Measurements from ENCODE around the gene C15orf62. TPM values are rescaled to one million over a fixed set of nuclear protein-coding genes. Genes with fewer than 3 reads are reported as not detected.

C15orf62 gene
- total and polyA plus RNA-seq, 2 experiments from 2014 or later: 0.28 TPM; not detected in 1

- no peaks in the 10 kb centered on the region for H4K20me1 ChIP-seq (ENCODE audit: insufficient read depth)
- TF ChIP-seq EZH2phosphoT487 (IDR thresholded peaks at IDR 0.05; ENCODE audit: insufficient read depth, low read depth) (no peak), EZH2 (IDR thresholded peaks at IDR 0.05; ENCODE audit: insufficient read depth, poor library complexity, severe bottlenecking) (no peak)
- H2AFZ ChIP-seq: no peak overlapping the region
- no peak overlapping the region for H3K4me3 ChIP-seq
- no peak overlapping the region for H3K9ac ChIP-seq
- H3F3A ChIP-seq (ENCODE audit: insufficient read depth): no peaks in the 10 kb centered on the region
- H3K36me3 ChIP-seq (ENCODE audit: low read depth): no peaks in the 10 kb centered on the region
- no peak for DNase-seq
- 44 to 52% methylated on average over 6 of the region's 6 CpGs for WGBS, 2 experiments (ENCODE audit: low coverage in 1 of 2, low lambda C conversion rate in 2 of 2, missing lambda C conversion rate in 2 of 2)
- no peak overlapping the region for H3K4me2 ChIP-seq (ENCODE audit: unreplicated experiment)
- H3K9me3 ChIP-seq (ENCODE audit: low read depth): no peaks in the 10 kb centered on the region
- no peak overlapping the region for H3K27ac ChIP-seq
- H3K9me2 ChIP-seq (ENCODE audit: insufficient read depth): no peaks in the 10 kb centered on the region
- H3K79me2 ChIP-seq (ENCODE audit: insufficient read depth): peaks cover 31% of the 10 kb centered on the region
- H3K4me1 ChIP-seq (ENCODE audit: insufficient read depth): no peaks in the 10 kb centered on the region; the same call in 1 of the 2 replicates
- no peaks in the 10 kb centered on the region for H3K27me3 ChIP-seq (replicated peaks; ENCODE audit: insufficient read depth)
- in situ Hi-C loops (cut with MboI): no loop called here
Measured at GRCh38 chr15:40756938-40757337, 12.8 kb upstream of the C15orf62 start.

- no peaks in the 10 kb centered on the region for H3K27me3 ChIP-seq (replicated peaks; ENCODE audit: insufficient read depth)
- 89 to 93% methylated on average over 5 of the region's 5 CpGs for WGBS, 2 experiments (ENCODE audit: low coverage in 1 of 2, low lambda C conversion rate in 2 of 2, missing lambda C conversion rate in 2 of 2)
- H3K4me3 ChIP-seq: no peak overlapping the region
- H3K4me2 ChIP-seq (ENCODE audit: unreplicated experiment): no peak overlapping the region
- H4K20me1 ChIP-seq (ENCODE audit: insufficient read depth): no peaks in the 10 kb centered on the region
- no peaks in the 10 kb centered on the region for H3K36me3 ChIP-seq (ENCODE audit: low read depth)
- no peaks in the 10 kb centered on the region for H3K9me3 ChIP-seq (ENCODE audit: low read depth)
- DNase-seq: no peak
- H2AFZ ChIP-seq: no peak overlapping the region
- H3K27ac ChIP-seq: no peak overlapping the region
- no peak for TF ChIP-seq EZH2 (IDR thresholded peaks at IDR 0.05; ENCODE audit: insufficient read depth, poor library complexity, severe bottlenecking)
- TF ChIP-seq EZH2phosphoT487 (IDR thresholded peaks at IDR 0.05; ENCODE audit: insufficient read depth, low read depth): no peak
- H3K9ac ChIP-seq: no peak overlapping the region
- peaks cover 1% of the 10 kb centered on the region for H3K79me2 ChIP-seq (ENCODE audit: insufficient read depth)
- H3K4me1 ChIP-seq (ENCODE audit: insufficient read depth): peaks cover 16% of the 10 kb centered on the region
- in situ Hi-C loops (cut with MboI): no loop called here
- peaks cover 11% of the 10 kb centered on the region for H3F3A ChIP-seq (ENCODE audit: insufficient read depth)
- H3K9me2 ChIP-seq (ENCODE audit: insufficient read depth): no peaks in the 10 kb centered on the region
Measured at GRCh38 chr15:40759961-40760360, 9.8 kb upstream of the C15orf62 start.

- no peaks in the 10 kb centered on the region for H3K27me3 ChIP-seq (replicated peaks; ENCODE audit: insufficient read depth)
- no peaks in the 10 kb centered on the region for H3K9me3 ChIP-seq (ENCODE audit: low read depth)
- H3K9me2 ChIP-seq (ENCODE audit: insufficient read depth): no peaks in the 10 kb centered on the region
- TF ChIP-seq EZH2phosphoT487 (IDR thresholded peaks at IDR 0.05; ENCODE audit: insufficient read depth, low read depth): no peak
- no peak for TF ChIP-seq EZH2 (IDR thresholded peaks at IDR 0.05; ENCODE audit: insufficient read depth, poor library complexity, severe bottlenecking)
- H2AFZ ChIP-seq: peak overlapping the region; percentile 88
- 30 to 34% methylated on average over 50 to 53 of the region's 55 CpGs for WGBS, 2 experiments (ENCODE audit: low coverage in 1 of 2, low lambda C conversion rate in 2 of 2, missing lambda C conversion rate in 2 of 2)
- H3F3A ChIP-seq (ENCODE audit: insufficient read depth): peaks cover 26% of the 10 kb centered on the region
- peak overlapping the region; percentile 62 for H3K9ac ChIP-seq
- H3K36me3 ChIP-seq (ENCODE audit: low read depth): no peaks in the 10 kb centered on the region
- DNase-seq: peak; percentile 56
- H3K27ac ChIP-seq: no peak overlapping the region
- no peaks in the 10 kb centered on the region for H4K20me1 ChIP-seq (ENCODE audit: insufficient read depth)
- no peaks in the 10 kb centered on the region for H3K79me2 ChIP-seq (ENCODE audit: insufficient read depth)
- H3K4me2 ChIP-seq (ENCODE audit: unreplicated experiment): peak overlapping the region; percentile 90
- H3K4me3 ChIP-seq: peak overlapping the region; percentile 70
- H3K4me1 ChIP-seq (ENCODE audit: insufficient read depth): peaks cover 33% of the 10 kb centered on the region
- in situ Hi-C loops (cut with MboI): no loop called here
Measured at GRCh38 chr15:40762919-40763800, 6.6 kb upstream of the C15orf62 start.

GRCh38 chr15:40763801-40764628 is 5.8 kb upstream of the C15orf62 start, which contains the start of gene GCHFR:
Gene GCHFR, plus strand, starts transcription at chr15:40764068. Its CDS starts 113 bp downstream, at chr15:40764181.
- Histone ChIP-seq H2AFZ (peak within 1 kb of the TSS; percentile 88), H3K9me2 (ENCODE audit: insufficient read depth) (no peaks in the 10 kb centered on the region), H3K9ac (peak within 1 kb of the TSS; percentile 62), H3K27me3 (replicated peaks; ENCODE audit: insufficient read depth) (no peaks in the 10 kb centered on the region), H3K4me1 (ENCODE audit: insufficient read depth) (peaks cover 33% of the 10 kb centered on the region), H3K79me2 (ENCODE audit: insufficient read depth) (no peaks in the 10 kb centered on the region), H3K27ac (peak within 1 kb of the TSS; percentile 71), H3K36me3 (ENCODE audit: low read depth) (no peaks in the 10 kb centered on the region), H3K4me2 (ENCODE audit: unreplicated experiment) (peak within 1 kb of the TSS; percentile 90), H3K9me3 (ENCODE audit: low read depth) (no peaks in the 10 kb centered on the region), H4K20me1 (ENCODE audit: insufficient read depth) (no peaks in the 10 kb centered on the region), H3F3A (ENCODE audit: insufficient read depth) (peaks cover 26% of the 10 kb centered on the region), H3K4me3 (peak within 1 kb of the TSS; percentile 70)
- DNase-seq: peak; percentile 82
- WGBS, 2 experiments (ENCODE audit: low coverage in 1 of 2, low lambda C conversion rate in 2 of 2, missing lambda C conversion rate in 2 of 2): 1 to 2% methylated on average over 49 to 70 of the region's 75 CpGs
- TF ChIP-seq EZH2 (IDR thresholded peaks at IDR 0.05; ENCODE audit: insufficient read depth, poor library complexity, severe bottlenecking) (no peak), EZH2phosphoT487 (IDR thresholded peaks at IDR 0.05; ENCODE audit: insufficient read depth, low read depth) (no peak)
- in situ Hi-C loops (cut with MboI): no loop called here
